Measurements from ENCODE around the gene LMNB1.
A peak's percentile ranks its signal among the peaks of the same experiment; 100 is the strongest.

Gene LMNB1

GRCh38 chr5:126777257-126777974, 480 bp downstream of the LMNB1 start:
- no peak overlapping the region for H2AFZ ChIP-seq (ENCODE audit: low read depth, low read length, severe bottlenecking)
- TF ChIP-seq CTCF (IDR thresholded peaks at IDR 0.05; ENCODE audit: insufficient read depth, low read length, poor library complexity, severe bottlenecking), result no peak
- no peak for TF ChIP-seq EZH2phosphoT487 (conservative IDR thresholded peaks at IDR 0.05; ENCODE audit: low read length)
- peak overlapping the region; percentile 97 for H3K27ac ChIP-seq (ENCODE audit: low read depth, low read length)
- peak overlapping the region; percentile 65 for H3K4me2 ChIP-seq (ENCODE audit: low read depth, low read length, poor library complexity, severe bottlenecking)
- no peaks in the 10 kb centered on the region for H3K9me3 ChIP-seq (ENCODE audit: insufficient read depth, low read length)
- peak overlapping the region; percentile 92 for H3K4me3 ChIP-seq (ENCODE audit: insufficient read depth, low read length, poor library complexity, severe bottlenecking)
- peaks cover 48% of the 10 kb centered on the region for H3K79me2 ChIP-seq (ENCODE audit: insufficient read depth, low read length)
- peaks cover 6% of the 10 kb centered on the region; the same call in 1 of the 2 replicates for H3K36me3 ChIP-seq (ENCODE audit: low read length)
- H3K9ac ChIP-seq (ENCODE audit: low read length), result peak overlapping the region; percentile 99
- H4K20me1 ChIP-seq (ENCODE audit: low read depth, low read length), result peaks cover 19% of the 10 kb centered on the region; the same call in 1 of the 2 replicates
- H3K27me3 ChIP-seq (ENCODE audit: low read length), result no peaks in the 10 kb centered on the region
- no peaks in the 10 kb centered on the region for H3K9me2 ChIP-seq (replicated peaks; ENCODE audit: insufficient read depth, low read length)
- peaks cover 12% of the 10 kb centered on the region for H3F3A ChIP-seq (ENCODE audit: insufficient read depth)

GRCh38 chr5:126777975-126778674, 1.2 kb downstream of the LMNB1 start:
- H2AFZ ChIP-seq (ENCODE audit: low read depth, low read length, severe bottlenecking), result no peak overlapping the region
- H3K9me2 ChIP-seq (replicated peaks; ENCODE audit: insufficient read depth, low read length), result no peaks in the 10 kb centered on the region
- peak overlapping the region; percentile 92 for H3K4me3 ChIP-seq (ENCODE audit: insufficient read depth, low read length, poor library complexity, severe bottlenecking)
- peaks cover 6% of the 10 kb centered on the region; the same call in 1 of the 2 replicates for H3K36me3 ChIP-seq (ENCODE audit: low read length)
- peaks cover 12% of the 10 kb centered on the region for H3F3A ChIP-seq (ENCODE audit: insufficient read depth)
- peaks cover 55% of the 10 kb centered on the region for H3K79me2 ChIP-seq (ENCODE audit: insufficient read depth, low read length)
- no peaks in the 10 kb centered on the region for H3K9me3 ChIP-seq (ENCODE audit: insufficient read depth, low read length)
- TF ChIP-seq CTCF (IDR thresholded peaks at IDR 0.05; ENCODE audit: insufficient read depth, low read length, poor library complexity, severe bottlenecking), result no peak
- TF ChIP-seq EZH2phosphoT487 (conservative IDR thresholded peaks at IDR 0.05; ENCODE audit: low read length), result no peak
- peaks cover 19% of the 10 kb centered on the region; the same call in 1 of the 2 replicates for H4K20me1 ChIP-seq (ENCODE audit: low read depth, low read length)
- peak overlapping the region; percentile 99 for H3K9ac ChIP-seq (ENCODE audit: low read length)
- H3K27ac ChIP-seq (ENCODE audit: low read depth, low read length), result peak overlapping the region; percentile 97
- H3K27me3 ChIP-seq (ENCODE audit: low read length), result no peaks in the 10 kb centered on the region
- H3K4me2 ChIP-seq (ENCODE audit: low read depth, low read length, poor library complexity, severe bottlenecking), result peak overlapping the region; percentile 65

- Histone ChIP-seq H2AFZ (ENCODE audit: low read depth, low read length, severe bottlenecking) (no peak overlapping the region), H3K9me3 (ENCODE audit: insufficient read depth, low read length) (no peaks in the 10 kb centered on the region), H3K36me3 (ENCODE audit: low read length) (peaks cover 6% of the 10 kb centered on the region; the same call in 1 of the 2 replicates), H3K4me2 (ENCODE audit: low read depth, low read length, poor library complexity, severe bottlenecking) (peak overlapping the region; percentile 60), H3K27ac (ENCODE audit: low read depth, low read length) (peak overlapping the region; percentile 97), H3F3A (ENCODE audit: insufficient read depth) (peaks cover 16% of the 10 kb centered on the region), H3K9me2 (replicated peaks; ENCODE audit: insufficient read depth, low read length) (no peaks in the 10 kb centered on the region), H3K9ac (ENCODE audit: low read length) (peak overlapping the region; percentile 99), H4K20me1 (ENCODE audit: low read depth, low read length) (peaks cover 26% of the 10 kb centered on the region), H3K27me3 (ENCODE audit: low read length) (no peaks in the 10 kb centered on the region), H3K4me3 (ENCODE audit: insufficient read depth, low read length, poor library complexity, severe bottlenecking) (peak overlapping the region; percentile 75), H3K79me2 (ENCODE audit: insufficient read depth, low read length) (peaks cover 63% of the 10 kb centered on the region)
- TF ChIP-seq EZH2phosphoT487 (conservative IDR thresholded peaks at IDR 0.05; ENCODE audit: low read length) (no peak), CTCF (IDR thresholded peaks at IDR 0.05; ENCODE audit: insufficient read depth, low read length, poor library complexity, severe bottlenecking) (no peak)
These were observed 1.9 kb downstream of the LMNB1 start for GRCh38 chr5:126778675-126779403.
